Endothelial cell (in vitro differentiated cells): ENCODE measurements around the gene TBX10. TPM values are rescaled to one million over a fixed set of nuclear protein-coding genes. Genes with fewer than 3 reads are reported as not detected.

Source experiments
- DNase-seq: peaks from one replicate; pipeline ENCODE4 v3.0.0; 2021; ENCODE audit warnings: low spot score
- H3K27ac Mint-ChIP-seq: one replicate; pipeline ENCODE4 v1.8.0; 2021; ENCODE audit warnings: mixed read lengths, inconsistent platforms; ENCODE audit not compliant: unreplicated experiment
- H3K27me3 Mint-ChIP-seq: one replicate; pipeline ENCODE4 v1.8.0; 2021; ENCODE audit warnings: mild to moderate bottlenecking, moderate library complexity, mixed read lengths, inconsistent platforms; ENCODE audit not compliant: unreplicated experiment
- H3K36me3 Mint-ChIP-seq: one replicate; pipeline ENCODE4 v1.8.0; 2021; ENCODE audit warnings: mild to moderate bottlenecking, low read depth, mixed read lengths, inconsistent platforms; ENCODE audit not compliant: unreplicated experiment
- H3K4me1 Mint-ChIP-seq: one replicate; pipeline ENCODE4 v1.8.0; 2021; ENCODE audit warnings: mild to moderate bottlenecking, mixed read lengths, inconsistent platforms; ENCODE audit not compliant: unreplicated experiment
- H3K4me3 Mint-ChIP-seq: one replicate; pipeline ENCODE4 v1.8.0; 2021; ENCODE audit warnings: mild to moderate bottlenecking, mixed read lengths, inconsistent platforms; ENCODE audit not compliant: unreplicated experiment
- H3K9me3 Mint-ChIP-seq: one replicate; pipeline ENCODE4 v1.8.0; 2021; ENCODE audit warnings: mixed read lengths, inconsistent platforms; ENCODE audit not compliant: unreplicated experiment
- CTCF ChIP-seq: fragments of 200-600 bp; sonication (generic); IDR thresholded peaks from one replicate; pipeline ENCODE4 v1.5.0; 2021; ENCODE audit warnings: antibody characterized with exemption; ENCODE audit not compliant: unreplicated experiment
- total RNA-seq: library from RNA; stranded (reverse); fragmentation: NEBNext Ultra II Directional; extraction: Animal tissue kit (Norgen Biotek cat#: 25700); gene quantifications from one replicate; pipeline ENCODE4 v1.2.1, GENCODE V29; 2021; ENCODE audit not compliant: unreplicated experiment

Gene TBX10
- total RNA-seq, 1 donor from 2014 or later: not detected

GRCh38 chr11:67612751-67613150 lies 26.8 kb downstream of the TBX10 start:
- Mint-ChIP-seq H3K4me3 (no peak overlapping the region), H3K9me3 (no peaks in the 10 kb centered on the region), H3K36me3 (peaks cover 17% of the 10 kb centered on the region), H3K4me1 (no peaks in the 10 kb centered on the region), H3K27ac (no peak overlapping the region), H3K27me3 (peaks cover 13% of the 10 kb centered on the region)
- no peak for DNase-seq
- TF ChIP-seq CTCF: no peak

GRCh38 chr11:67611704-67612587 lies 27.6 kb downstream of the TBX10 start:
- Mint-ChIP-seq H3K27ac (no peak overlapping the region), H3K4me3 (no peak overlapping the region), H3K9me3 (no peaks in the 10 kb centered on the region), H3K4me1 (peaks cover 5% of the 10 kb centered on the region), H3K27me3 (peaks cover 16% of the 10 kb centered on the region), H3K36me3 (peaks cover 15% of the 10 kb centered on the region)
- TF ChIP-seq CTCF: no peak
- DNase-seq: no peak

- no peak for TF ChIP-seq CTCF
- no peak for DNase-seq
- Mint-ChIP-seq H3K27me3 (peaks cover 16% of the 10 kb centered on the region), H3K4me1 (peaks cover 5% of the 10 kb centered on the region), H3K9me3 (no peaks in the 10 kb centered on the region), H3K27ac (no peak overlapping the region), H3K4me3 (no peak overlapping the region), H3K36me3 (peaks cover 14% of the 10 kb centered on the region)
These were observed 28.4 kb downstream of the TBX10 start for GRCh38 chr11:67611165-67611564.

GRCh38 chr11:67610302-67610868 lies 29.2 kb downstream of the TBX10 start:
- no peak for DNase-seq
- Mint-ChIP-seq H3K27me3 (peaks cover 17% of the 10 kb centered on the region), H3K9me3 (no peaks in the 10 kb centered on the region), H3K36me3 (peaks cover 18% of the 10 kb centered on the region), H3K27ac (no peak overlapping the region), H3K4me1 (peaks cover 11% of the 10 kb centered on the region), H3K4me3 (no peak overlapping the region)
- TF ChIP-seq CTCF: no peak

- peaks cover 17% of the 10 kb centered on the region for H3K27me3 Mint-ChIP-seq
- no peaks in the 10 kb centered on the region for H3K9me3 Mint-ChIP-seq
- no peak for TF ChIP-seq CTCF
- peaks cover 18% of the 10 kb centered on the region for H3K36me3 Mint-ChIP-seq
- DNase-seq: no peak
- H3K4me1 Mint-ChIP-seq: peaks cover 14% of the 10 kb centered on the region
- no peak overlapping the region for H3K27ac Mint-ChIP-seq
- H3K4me3 Mint-ChIP-seq: no peak overlapping the region
These were observed 30.2 kb downstream of the TBX10 start for GRCh38 chr11:67609316-67609715.
